Spleen (tissue), 7 donors: ENCODE measurements around the gene ADAMTS3.

Experiments
- POLR2AphosphoS5 ChIP-seq, 3 donors: sonication (generic); formaldehyde crosslinking; IDR thresholded peaks; one replicate each; pipeline ENCODE4 v1.5.1; 2017; ENCODE audit warnings: antibody characterized with exemption in 3 of 3
- TF ChIP-seq, protein P1 (sequence below), 11 experiments: fragments of 200-600 bp in 7 of 11; fragments of 450-650 bp in 4 of 11; sonication (generic) in 4 of 11; IDR thresholded peaks in 8 of 11; conservative IDR thresholded peaks in 3 of 11; 1 replicate in 7 of 11; 2 replicates in 4 of 11; pipeline versions ENCODE4 v1.4.0 to v1.8.0; 2016 to 2021; ENCODE audit warnings: antibody characterized with exemption in 11 of 11, inconsistent platforms in 4 of 11, mild to moderate bottlenecking in 1 of 11
- donor health status: DM: no; HTN: no; CAD: no; lungs with moderate emphysema.
- donor health status: DM: no; HTN: no; CAD: no.
- donor health status: DM: no; HTN: no; CAD: no.

DNA sequence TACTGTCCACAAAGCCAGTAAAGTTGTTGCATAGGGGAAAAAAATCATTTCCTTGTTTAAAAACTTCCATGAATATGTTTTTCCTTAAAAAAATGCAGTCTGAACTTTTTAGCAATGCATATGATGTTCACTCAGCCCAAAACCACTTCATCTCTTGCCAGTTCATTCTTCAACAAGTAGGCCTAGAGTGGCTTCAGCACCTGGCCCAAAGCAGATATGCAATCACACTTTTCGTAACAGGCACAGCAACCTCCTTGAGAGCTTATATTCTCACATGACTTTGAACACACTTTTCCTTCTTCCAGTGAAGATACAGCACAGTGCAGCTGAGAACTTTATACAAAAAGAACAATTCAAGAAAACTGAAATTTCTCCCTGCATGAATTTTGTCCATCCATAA, 128.6 kb downstream of the ADAMTS3 start:
- no peak for TF ChIP-seq POLR2AphosphoS5 (IDR thresholded peaks at IDR 0.05)
- TF ChIP-seq, protein P1, sequence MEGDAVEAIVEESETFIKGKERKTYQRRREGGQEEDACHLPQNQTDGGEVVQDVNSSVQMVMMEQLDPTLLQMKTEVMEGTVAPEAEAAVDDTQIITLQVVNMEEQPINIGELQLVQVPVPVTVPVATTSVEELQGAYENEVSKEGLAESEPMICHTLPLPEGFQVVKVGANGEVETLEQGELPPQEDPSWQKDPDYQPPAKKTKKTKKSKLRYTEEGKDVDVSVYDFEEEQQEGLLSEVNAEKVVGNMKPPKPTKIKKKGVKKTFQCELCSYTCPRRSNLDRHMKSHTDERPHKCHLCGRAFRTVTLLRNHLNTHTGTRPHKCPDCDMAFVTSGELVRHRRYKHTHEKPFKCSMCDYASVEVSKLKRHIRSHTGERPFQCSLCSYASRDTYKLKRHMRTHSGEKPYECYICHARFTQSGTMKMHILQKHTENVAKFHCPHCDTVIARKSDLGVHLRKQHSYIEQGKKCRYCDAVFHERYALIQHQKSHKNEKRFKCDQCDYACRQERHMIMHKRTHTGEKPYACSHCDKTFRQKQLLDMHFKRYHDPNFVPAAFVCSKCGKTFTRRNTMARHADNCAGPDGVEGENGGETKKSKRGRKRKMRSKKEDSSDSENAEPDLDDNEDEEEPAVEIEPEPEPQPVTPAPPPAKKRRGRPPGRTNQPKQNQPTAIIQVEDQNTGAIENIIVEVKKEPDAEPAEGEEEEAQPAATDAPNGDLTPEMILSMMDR (IDR thresholded peaks at IDR 0.05 in 8 of 11, conservative IDR thresholded peaks at IDR 0.05 in 3 of 11) = no peak
